Measurements from ENCODE around the gene GPR63. TPM values are rescaled to one million over a fixed set of nuclear protein-coding genes. Genes with fewer than 3 reads are reported as not detected.
A peak's percentile ranks its signal among the peaks of the same experiment; 100 is the strongest.

GPR63 gene
- total and polyA plus RNA-seq, 2 experiments from 2014 or later = 0.10 to 0.11 TPM

GRCh38 chr6:96851858-96852257 lies 14.6 kb upstream of the GPR63 start:
- 64 to 76% methylated on average over 8 of the region's 8 CpGs for WGBS, 2 experiments (ENCODE audit: low coverage in 1 of 2, low lambda C conversion rate in 2 of 2, missing lambda C conversion rate in 2 of 2)
- Histone ChIP-seq H3K9me2 (ENCODE audit: insufficient read depth) (no peaks in the 10 kb centered on the region), H3K27me3 (replicated peaks; ENCODE audit: insufficient read depth) (no peaks in the 10 kb centered on the region), H3K4me3 (no peak overlapping the region), H3K36me3 (ENCODE audit: low read depth) (no peaks in the 10 kb centered on the region), H4K20me1 (ENCODE audit: insufficient read depth) (no peaks in the 10 kb centered on the region), H2AFZ (no peak overlapping the region), H3K4me2 (ENCODE audit: unreplicated experiment) (no peak overlapping the region), H3K27ac (no peak overlapping the region), H3K4me1 (ENCODE audit: insufficient read depth) (no peaks in the 10 kb centered on the region), H3K9ac (no peak overlapping the region), H3F3A (ENCODE audit: insufficient read depth) (no peaks in the 10 kb centered on the region), H3K79me2 (ENCODE audit: insufficient read depth) (no peaks in the 10 kb centered on the region), H3K9me3 (ENCODE audit: low read depth) (no peaks in the 10 kb centered on the region)
- in situ Hi-C loops (cut with MboI) = no loop called here
- no peak for DNase-seq
- TF ChIP-seq EZH2phosphoT487 (IDR thresholded peaks at IDR 0.05; ENCODE audit: insufficient read depth, low read depth) (no peak), EZH2 (IDR thresholded peaks at IDR 0.05; ENCODE audit: insufficient read depth, poor library complexity, severe bottlenecking) (no peak)

- in situ Hi-C loops (cut with MboI) = no loop called here
- Histone ChIP-seq H3K79me2 (ENCODE audit: insufficient read depth) (no peaks in the 10 kb centered on the region), H3K9me3 (ENCODE audit: low read depth) (no peaks in the 10 kb centered on the region)
These were observed 12.3 kb upstream of the GPR63 start for GRCh38 chr6:96849615-96850014.

GRCh38 chr6:96844530-96844929 lies 7.3 kb upstream of the GPR63 start:
- no peak for DNase-seq
- Histone ChIP-seq H3K27ac (no peak overlapping the region), H4K20me1 (ENCODE audit: insufficient read depth) (no peaks in the 10 kb centered on the region), H3K79me2 (ENCODE audit: insufficient read depth) (no peaks in the 10 kb centered on the region), H2AFZ (no peak overlapping the region), H3K4me2 (ENCODE audit: unreplicated experiment) (no peak overlapping the region), H3K9me3 (ENCODE audit: low read depth) (no peaks in the 10 kb centered on the region), H3K9me2 (ENCODE audit: insufficient read depth) (no peaks in the 10 kb centered on the region), H3K36me3 (ENCODE audit: low read depth) (no peaks in the 10 kb centered on the region), H3K4me1 (ENCODE audit: insufficient read depth) (no peaks in the 10 kb centered on the region), H3K27me3 (replicated peaks; ENCODE audit: insufficient read depth) (peaks cover 7% of the 10 kb centered on the region; the same call in 1 of the 2 replicates), H3F3A (ENCODE audit: insufficient read depth) (0 out of 2 replicates have a peak, but pooled peaks cover 3% of the 10 kb centered on the region), H3K9ac (no peak overlapping the region), H3K4me3 (no peak overlapping the region)
- no peak for TF ChIP-seq EZH2phosphoT487 (IDR thresholded peaks at IDR 0.05; ENCODE audit: insufficient read depth, low read depth)
- TF ChIP-seq EZH2 (IDR thresholded peaks at IDR 0.05; ENCODE audit: insufficient read depth, poor library complexity, severe bottlenecking) = no peak
- in situ Hi-C loops (cut with MboI) = no loop called here

More at GRCh38 chr6:96849615-96850014, 12.3 kb upstream of the GPR63 start:
- 17 to 20% methylated on average over 2 of the region's 2 CpGs for WGBS, 2 experiments (ENCODE audit: low coverage in 1 of 2, low lambda C conversion rate in 2 of 2, missing lambda C conversion rate in 2 of 2)
- no peaks in the 10 kb centered on the region for H3F3A ChIP-seq (ENCODE audit: insufficient read depth)
- DNase-seq = no peak
- no peaks in the 10 kb centered on the region for H3K27me3 ChIP-seq (replicated peaks; ENCODE audit: insufficient read depth)
- no peaks in the 10 kb centered on the region for H3K36me3 ChIP-seq (ENCODE audit: low read depth)
- H3K4me3 ChIP-seq = no peak overlapping the region
- H3K9me2 ChIP-seq (ENCODE audit: insufficient read depth) = no peaks in the 10 kb centered on the region
- no peak overlapping the region for H3K27ac ChIP-seq
- TF ChIP-seq EZH2phosphoT487 (IDR thresholded peaks at IDR 0.05; ENCODE audit: insufficient read depth, low read depth) = no peak
- TF ChIP-seq EZH2 (IDR thresholded peaks at IDR 0.05; ENCODE audit: insufficient read depth, poor library complexity, severe bottlenecking) = no peak
- H2AFZ ChIP-seq = no peak overlapping the region
- H4K20me1 ChIP-seq (ENCODE audit: insufficient read depth) = no peaks in the 10 kb centered on the region
- H3K9ac ChIP-seq = no peak overlapping the region
- no peak overlapping the region for H3K4me2 ChIP-seq (ENCODE audit: unreplicated experiment)
- H3K4me1 ChIP-seq (ENCODE audit: insufficient read depth) = no peaks in the 10 kb centered on the region

GRCh38 chr6:96841345-96841744 lies 4.1 kb upstream of the GPR63 start:
- Histone ChIP-seq H4K20me1 (ENCODE audit: insufficient read depth) (no peaks in the 10 kb centered on the region), H3K9ac (no peak overlapping the region), H3K9me3 (ENCODE audit: low read depth) (no peaks in the 10 kb centered on the region), H3K4me2 (ENCODE audit: unreplicated experiment) (no peak overlapping the region), H2AFZ (no peak overlapping the region), H3K4me1 (ENCODE audit: insufficient read depth) (no peaks in the 10 kb centered on the region), H3K79me2 (ENCODE audit: insufficient read depth) (no peaks in the 10 kb centered on the region), H3K9me2 (ENCODE audit: insufficient read depth) (no peaks in the 10 kb centered on the region), H3K27ac (no peak overlapping the region), H3K27me3 (replicated peaks; ENCODE audit: insufficient read depth) (peaks cover 19% of the 10 kb centered on the region; the same call in 1 of the 2 replicates), H3K4me3 (no peak overlapping the region), H3F3A (ENCODE audit: insufficient read depth) (0 out of 2 replicates have a peak, but pooled peaks cover 3% of the 10 kb centered on the region), H3K36me3 (ENCODE audit: low read depth) (no peaks in the 10 kb centered on the region)
- DNase-seq = peak; percentile 9
- WGBS, 2 experiments (ENCODE audit: low coverage in 1 of 2, low lambda C conversion rate in 2 of 2, missing lambda C conversion rate in 2 of 2) = 13 to 21% methylated on average over 2 of the region's 2 CpGs
- TF ChIP-seq EZH2 (IDR thresholded peaks at IDR 0.05; ENCODE audit: insufficient read depth, poor library complexity, severe bottlenecking) = no peak
- no peak for TF ChIP-seq EZH2phosphoT487 (IDR thresholded peaks at IDR 0.05; ENCODE audit: insufficient read depth, low read depth)
- in situ Hi-C loops (cut with MboI) = no loop called here

GRCh38 chr6:96836631-96837080 lies 621 bp downstream of the GPR63 start:
- peak; percentile 47 for DNase-seq
- Histone ChIP-seq H3K9ac (peak overlapping the region; percentile 39), H3F3A (ENCODE audit: insufficient read depth) (no peaks in the 10 kb centered on the region), H3K4me2 (ENCODE audit: unreplicated experiment) (peak overlapping the region; percentile 85), H3K4me3 (peak overlapping the region; percentile 84), H3K27ac (no peak overlapping the region), H3K9me2 (ENCODE audit: insufficient read depth) (no peaks in the 10 kb centered on the region), H3K9me3 (ENCODE audit: low read depth) (no peaks in the 10 kb centered on the region), H3K27me3 (replicated peaks; ENCODE audit: insufficient read depth) (peaks cover 33% of the 10 kb centered on the region), H3K36me3 (ENCODE audit: low read depth) (no peaks in the 10 kb centered on the region), H2AFZ (peak overlapping the region; percentile 90), H3K79me2 (ENCODE audit: insufficient read depth) (no peaks in the 10 kb centered on the region), H3K4me1 (ENCODE audit: insufficient read depth) (no peaks in the 10 kb centered on the region), H4K20me1 (ENCODE audit: insufficient read depth) (no peaks in the 10 kb centered on the region)
- in situ Hi-C loops (cut with MboI) = no loop called here
- 1% methylated on average over 15 to 27 of the region's 27 CpGs for WGBS, 2 experiments (ENCODE audit: low coverage in 1 of 2, low lambda C conversion rate in 2 of 2, missing lambda C conversion rate in 2 of 2)
- TF ChIP-seq EZH2 (IDR thresholded peaks at IDR 0.05; ENCODE audit: insufficient read depth, poor library complexity, severe bottlenecking) (no peak), EZH2phosphoT487 (IDR thresholded peaks at IDR 0.05; ENCODE audit: insufficient read depth, low read depth) (no peak)

Data from GM23248 (cell line).